NCI-H2171 (cell line): ENCODE data around the gene PRSS8.

ENCODE experiments used
- DNase-seq: peaks from one replicate; lab custom pipeline; 2025; lab: John Stamatoyannopoulos, UW

Gene PRSS8

GRCh38 chr16:31082368-31083045 is 53.0 kb downstream of the PRSS8 start:
- no peak for DNase-seq
